ENCODE results near the gene TNFSF13B.

The TNFSF13B gene

DNA sequence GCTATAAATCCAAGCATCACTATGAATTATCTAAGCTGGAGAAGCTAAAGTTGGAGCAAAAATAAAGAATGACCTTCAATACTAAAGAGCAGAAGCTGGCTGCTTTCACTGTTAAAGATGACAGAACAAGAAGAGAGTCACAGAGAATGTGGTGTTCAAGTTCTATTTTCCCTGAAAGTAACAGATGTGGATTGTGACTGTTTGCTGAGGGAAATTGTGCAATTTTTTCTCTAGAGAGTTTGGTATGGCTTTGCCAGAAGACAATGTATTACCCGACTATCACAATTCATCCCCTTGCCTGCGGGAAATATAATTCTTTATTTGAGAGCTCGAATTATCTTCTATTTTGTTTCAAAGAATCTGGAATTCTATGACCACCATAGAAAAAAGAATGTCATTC is 83.1 kb downstream of the TNFSF13B start:
- DNase-seq = no peak

- DNase-seq = no peak
These were observed 87.7 kb downstream of the TNFSF13B start for GRCh38 chr13:108357228-108357627.

Measured in NCI-H526 treated with DMSO at 0.1 percent for 48 hours (cell line).